HepG2 (cell line): ENCODE results near the gene GTF2F2. TPM values are rescaled to one million over a fixed set of nuclear protein-coding genes. Genes with fewer than 3 reads are reported as not detected.

Source experiments
- ATAC-seq: fragments of 200-7000 bp; cut with Tn5 transposase; 3 replicates; pipeline ENCODE4 v1.9.1; 2020; ENCODE audit warnings: mild to moderate bottlenecking, moderate library complexity
- BruUV-seq: library from RNA; stranded (reverse); fragments of 400-500 nt; replicated peaks from 2 replicates; lab custom pipeline; 2021; lab: Mats Ljungman, UMichigan
- CTCF ChIA-PET: fragments of 300-600 bp; formaldehyde crosslinking; extraction: SDS; loops from one replicate; lab custom pipeline; 2021; ENCODE audit warnings: low total read pairs, inconsistent platforms, low intra/inter-chr PET ratio; lab: Yijun Ruan, JAX
- POLR2A ChIA-PET: fragments of 350-600 bp; sonication (Branson Sonifier 250); formaldehyde crosslinking; loops from one replicate; lab custom pipeline; 2020; ENCODE audit warnings: antibody characterized with exemption, inconsistent platforms; lab: Yijun Ruan, JAX
- DNase-seq: peaks from one replicate; pipeline ENCODE4 v3.0.0-alpha.2; 2015; ENCODE audit warnings: low spot score
- FAIRE-seq: peaks from 3 replicates; lab custom pipeline; 2011; peaks lifted over from hg19 to GRCh38; lab: Jason Lieb, UNC
- H2AFZ ChIP-seq: one replicate; pipeline ENCODE4 v1.6.1; 2011; ENCODE audit warnings: low read length, inconsistent platforms
- H3K27ac ChIP-seq: fragments of 300-600 bp; 3 replicates; pipeline ENCODE4 v1.8.0; 2011; ENCODE audit warnings: mixed run types, mild to moderate bottlenecking, mixed read lengths, low read length, inconsistent platforms; ENCODE audit not compliant: insufficient read depth; ENCODE audit errors: extremely low read length
- H3K27me3 ChIP-seq, 2 experiments: fragments of 200-600 bp in 1 of 2; 2 replicates in 1 of 2; 3 replicates in 1 of 2; pipeline versions ENCODE4 v1.6.0 to v1.8.0; 2011; ENCODE audit warnings: low read length in 2 of 2, mild to moderate bottlenecking in 2 of 2, moderate library complexity in 2 of 2, inconsistent platforms in 1 of 2; ENCODE audit not compliant: insufficient read depth in 2 of 2, control insufficient read depth in 1 of 2
- H3K36me3 ChIP-seq, 2 experiments: fragments of 200-600 bp in 1 of 2; replicated peaks in 1 of 2; 2 replicates in 1 of 2; 3 replicates in 1 of 2; pipeline versions ENCODE4 v1.5.1 to v1.8.0; 2011; ENCODE audit warnings: low read length in 2 of 2, inconsistent platforms in 1 of 2; ENCODE audit not compliant: insufficient read depth in 2 of 2, control insufficient read depth in 1 of 2
- H3K4me1 ChIP-seq: 2 replicates; pipeline ENCODE4 v1.5.1; 2012; ENCODE audit warnings: low read length, inconsistent platforms; ENCODE audit not compliant: insufficient read depth
- H3K4me2 ChIP-seq: 2 replicates; pipeline ENCODE4 v1.6.0; 2011; ENCODE audit warnings: low read depth, low read length, inconsistent platforms
- H3K4me3 ChIP-seq, 3 experiments: fragments of 200-600 bp in 1 of 3; sonication (generic), shearing (Covaris generic) in 1 of 3; replicated peaks in 1 of 3; 2 replicates each; pipeline ENCODE4 v1.5.1; 2011 to 2016; ENCODE audit warnings: low read length in 3 of 3, inconsistent platforms in 2 of 3, low read depth in 2 of 3, mild to moderate bottlenecking in 2 of 3, control low read depth in 1 of 3, mixed read lengths in 1 of 3; ENCODE audit not compliant: insufficient read depth in 1 of 3
- H3K79me2 ChIP-seq: one replicate; pipeline ENCODE4 v1.6.1; 2011; ENCODE audit warnings: low read length, inconsistent platforms; ENCODE audit not compliant: insufficient read depth
- H3K9ac ChIP-seq: 2 replicates; pipeline ENCODE4 v1.6.0; 2011; ENCODE audit warnings: mild to moderate bottlenecking, low read depth, low read length, inconsistent platforms; ENCODE audit not compliant: insufficient read depth
- H3K9me3 ChIP-seq: 2 replicates; pipeline ENCODE4 v1.5.1; 2012; ENCODE audit warnings: mild to moderate bottlenecking, low read length
- H4K20me1 ChIP-seq: 2 replicates; pipeline ENCODE4 v1.6.0; 2011; ENCODE audit warnings: inconsistent platforms, mild to moderate bottlenecking, low read length, moderate library complexity; ENCODE audit not compliant: insufficient read depth
- FOXK1 ChIP-seq: sonication (generic); formaldehyde crosslinking; IDR thresholded peaks from 2 replicates; pipeline ENCODE4 v1.4.0; 2020; ENCODE audit warnings: low read depth, missing genetic modification reagents, borderline replicate concordance
- GTF2F1 ChIP-seq: fragments of 150-350 bp; IDR thresholded peaks from 2 replicates; pipeline ENCODE4 v1.6.1; 2014; ENCODE audit warnings: low read length
- ZNF253 ChIP-seq: sonication (generic); formaldehyde crosslinking; IDR thresholded peaks from 2 replicates; pipeline ENCODE4 v1.8.0; 2022; ENCODE audit warnings: mild to moderate bottlenecking, missing genetic modification reagents, borderline replicate concordance
- ZNF556 ChIP-seq: sonication (generic); formaldehyde crosslinking; IDR thresholded peaks from 2 replicates; pipeline ENCODE4 v1.4.0; 2020; ENCODE audit warnings: mild to moderate bottlenecking, missing genetic modification reagents, borderline replicate concordance
- WGBS: methylation state at CpG from one replicate; pipeline ENCODE4 v1.1.6; 2017; ENCODE audit warnings: low lambda C conversion rate; 5-methylcytosine and 5-hydroxymethylcytosine counted together
- in situ Hi-C: cut with HindIII; loops from 2 replicates; pipeline ENCODE4 v1.10.0; 2017; ENCODE audit warnings: low pct_unique_long_range_greater_than_20kb; ENCODE audit not compliant: extremely low pct_ligation_motif_present
- intact Hi-C: fragments of 100-400 bp; cut with micrococcal nuclease; formaldehyde crosslinking; loops from one replicate; pipeline ENCODE4 v1.10.0; 2022; ENCODE audit not compliant: unreplicated experiment
- polyA plus RNA-seq, 8 experiments: library from polyadenylated mRNA; depleted of rRNA in 3 of 8; stranded (reverse) in 7 of 8; unstranded in 1 of 8; fragments of >200 nt; fragmentation: Illumina TruSeq in 4 of 8; extraction: Trizol in 4 of 8; gene quantifications; 2 replicates each; pipeline versions ENCODE4 v1.2.1 to v1.2.3, GENCODE V29; 2011 to 2016; ENCODE audit warnings: low read depth in 4 of 8, missing spikeins in 1 of 8, mixed read lengths in 1 of 8; ENCODE audit not compliant: insufficient read depth in 1 of 8
- total RNA-seq, 5 experiments: library from RNA; depleted of rRNA; stranded (reverse); fragments of >200 nt; fragmentation: Illumina TruSeq; extraction: Trizol; gene quantifications; 2 replicates each; pipeline ENCODE4 v1.2.3, GENCODE V29; 2016; ENCODE audit warnings: low read depth in 1 of 5
- TF ChIP-seq, protein P1 (sequence below): sonication (generic); formaldehyde crosslinking; IDR thresholded peaks from 2 replicates; pipeline ENCODE4 v1.4.0; 2020; ENCODE audit warnings: mild to moderate bottlenecking, missing genetic modification reagents, borderline replicate concordance

The GTF2F2 gene
- total and polyA plus RNA-seq, 2 of the 13 experiments (the other 11 are each of a cell fraction or from before 2014, with no cell fraction given), result 10.6 to 32.8 TPM

DNA sequence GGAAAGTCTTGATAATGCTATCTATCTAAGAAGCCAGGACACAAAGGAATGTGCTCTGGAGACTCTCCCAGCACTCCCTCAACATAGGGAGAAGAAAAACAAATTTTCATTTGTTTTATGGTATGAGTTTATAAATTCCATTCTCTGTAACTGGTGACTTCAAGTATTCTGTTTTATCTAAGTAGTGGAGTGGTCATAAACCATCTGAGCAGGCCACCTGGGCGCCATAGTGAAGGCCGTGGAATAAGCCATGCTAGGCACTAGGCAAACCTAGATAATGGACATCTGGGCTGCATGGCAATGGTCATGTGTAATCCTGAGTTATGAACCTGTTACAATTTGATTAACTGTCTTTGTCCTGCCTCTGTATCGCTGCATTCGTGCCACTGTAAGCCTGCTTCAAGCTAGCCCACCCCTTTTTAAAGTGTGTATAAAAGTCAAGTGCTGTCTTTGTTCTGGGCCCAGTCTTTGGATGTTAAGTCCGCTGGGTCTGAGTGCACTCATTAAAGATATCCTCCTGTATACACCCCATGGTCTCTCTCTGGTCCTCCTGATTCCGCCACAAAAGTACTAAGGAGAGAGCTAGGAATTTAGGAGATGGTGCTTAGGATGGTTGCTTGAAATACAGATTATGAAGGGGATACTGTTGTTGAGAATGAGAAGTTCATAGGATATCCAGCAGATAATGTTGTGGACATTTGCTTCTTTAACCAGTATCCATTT lies 13.2 kb downstream of the GTF2F2 start:
- H3K9me3 ChIP-seq, result no peaks in the 10 kb centered on the region
- H3K4me1 ChIP-seq, result no peaks in the 10 kb centered on the region
- CTCF ChIA-PET, result no interaction called here
- no peak overlapping the region for H3K27ac ChIP-seq
- H3K79me2 ChIP-seq, result peaks cover 76% of the 10 kb centered on the region
- POLR2A ChIA-PET, result no interaction called here
- peaks cover 2 to 14% of the 10 kb centered on the region in 2 experiments; a peak in 3 of 5 replicates for H3K36me3 ChIP-seq
- TF ChIP-seq, protein P1, sequence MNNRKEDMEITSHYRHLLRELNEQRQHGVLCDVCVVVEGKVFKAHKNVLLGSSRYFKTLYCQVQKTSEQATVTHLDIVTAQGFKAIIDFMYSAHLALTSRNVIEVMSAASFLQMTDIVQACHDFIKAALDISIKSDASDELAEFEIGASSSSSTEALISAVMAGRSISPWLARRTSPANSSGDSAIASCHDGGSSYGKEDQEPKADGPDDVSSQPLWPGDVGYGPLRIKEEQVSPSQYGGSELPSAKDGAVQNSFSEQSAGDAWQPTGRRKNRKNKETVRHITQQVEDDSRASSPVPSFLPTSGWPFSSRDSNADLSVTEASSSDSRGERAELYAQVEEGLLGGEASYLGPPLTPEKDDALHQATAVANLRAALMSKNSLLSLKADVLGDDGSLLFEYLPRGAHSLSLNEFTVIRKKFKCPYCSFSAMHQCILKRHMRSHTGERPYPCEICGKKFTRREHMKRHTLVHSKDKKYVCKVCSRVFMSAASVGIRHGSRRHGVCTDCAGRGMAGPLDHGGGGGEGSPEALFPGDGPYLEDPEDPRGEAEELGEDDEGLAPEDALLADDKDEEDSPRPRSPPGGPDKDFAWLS (CRISPR knock-in tag), result no peak
- TF ChIP-seq ZNF253, result no peak
- no peak for TF ChIP-seq FOXK1
- TF ChIP-seq ZNF556, result no peak
- TF ChIP-seq GTF2F1, result no peak
- TF ChIP-seq, all 625 proteins: peak for 0
- BruUV-seq, result no TSS peak
- Histone ChIP-seq H3K4me2 (no peak overlapping the region), H3K27me3 (no peaks in the 10 kb centered on the region), H2AFZ (no peak overlapping the region), H3K9ac (no peak overlapping the region), H4K20me1 (no peaks in the 10 kb centered on the region), H3K4me3 (no peak overlapping the region)
- DNase-seq, result no peak
- no peak for ATAC-seq
- intact Hi-C loops (no loop called here), in situ Hi-C loops (no loop called here)
- WGBS, result 97% methylated on average over 6 of the region's 6 CpGs
- FAIRE-seq, result no peak
